Measurements from ENCODE around the gene KIAA0513.

- TF ChIP-seq CTCF (IDR thresholded peaks at IDR 0.05): no peak
- TF ChIP-seq POLR2A (IDR thresholded peaks at IDR 0.05): no peak
- no peak for TF ChIP-seq POLR2AphosphoS5 (IDR thresholded peaks at IDR 0.05)
- no peak for TF ChIP-seq EP300 (IDR thresholded peaks at IDR 0.05)
These were observed 29.8 kb downstream of the KIAA0513 start for GRCh38 chr16:85057212-85057889.
